Transverse colon (tissue), 4 donors: ENCODE data around the gene NECAP2.
"Not testable (repeated sequence)": the region's sequence is repeated elsewhere in the genome, so short reads cannot be mapped to it uniquely, and the experiment has no call there.

Experiments
- EP300 ChIP-seq: sonication (generic); formaldehyde crosslinking; IDR thresholded peaks from one replicate; pipeline ENCODE4 v1.6.1; 2017; ENCODE audit warnings: antibody characterized with exemption, low read depth
- POLR2AphosphoS5 ChIP-seq, 3 donors: sonication (generic); formaldehyde crosslinking; IDR thresholded peaks; one replicate each; pipeline ENCODE4 v1.6.1; 2016; ENCODE audit warnings: antibody characterized with exemption in 3 of 3
- TF ChIP-seq, protein P1 (sequence below), 5 experiments: fragments of 200-600 bp in 3 of 5; fragments of 450-650 bp in 2 of 5; sonication (generic) in 3 of 5; IDR thresholded peaks; 1 replicate in 2 of 5; 2 replicates in 3 of 5; pipeline ENCODE4 v1.5.1; 2016 to 2017; ENCODE audit warnings: antibody characterized with exemption in 5 of 5, inconsistent platforms in 3 of 5, mild to moderate bottlenecking in 2 of 5, moderate library complexity in 1 of 5

GRCh38 chr1:16486316-16486715 lies 45.8 kb downstream of the NECAP2 start:
- not testable (repeated sequence) for TF ChIP-seq POLR2AphosphoS5 (IDR thresholded peaks at IDR 0.05); EP300
- TF ChIP-seq, protein P1, sequence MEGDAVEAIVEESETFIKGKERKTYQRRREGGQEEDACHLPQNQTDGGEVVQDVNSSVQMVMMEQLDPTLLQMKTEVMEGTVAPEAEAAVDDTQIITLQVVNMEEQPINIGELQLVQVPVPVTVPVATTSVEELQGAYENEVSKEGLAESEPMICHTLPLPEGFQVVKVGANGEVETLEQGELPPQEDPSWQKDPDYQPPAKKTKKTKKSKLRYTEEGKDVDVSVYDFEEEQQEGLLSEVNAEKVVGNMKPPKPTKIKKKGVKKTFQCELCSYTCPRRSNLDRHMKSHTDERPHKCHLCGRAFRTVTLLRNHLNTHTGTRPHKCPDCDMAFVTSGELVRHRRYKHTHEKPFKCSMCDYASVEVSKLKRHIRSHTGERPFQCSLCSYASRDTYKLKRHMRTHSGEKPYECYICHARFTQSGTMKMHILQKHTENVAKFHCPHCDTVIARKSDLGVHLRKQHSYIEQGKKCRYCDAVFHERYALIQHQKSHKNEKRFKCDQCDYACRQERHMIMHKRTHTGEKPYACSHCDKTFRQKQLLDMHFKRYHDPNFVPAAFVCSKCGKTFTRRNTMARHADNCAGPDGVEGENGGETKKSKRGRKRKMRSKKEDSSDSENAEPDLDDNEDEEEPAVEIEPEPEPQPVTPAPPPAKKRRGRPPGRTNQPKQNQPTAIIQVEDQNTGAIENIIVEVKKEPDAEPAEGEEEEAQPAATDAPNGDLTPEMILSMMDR (IDR thresholded peaks at IDR 0.05) = not testable (repeated sequence)
